GM18498 (cell line): ENCODE measurements around the gene PYM1.
A peak's percentile ranks its signal among the peaks of the same experiment; 100 is the strongest.
"Not testable (repeated sequence)": the region's sequence is repeated elsewhere in the genome, so short reads cannot be mapped to it uniquely, and the experiment has no call there.

Experiments
- ATAC-seq: cut with Tn5 transposase; IDR thresholded peaks from one replicate; pipeline ENCODE4 v1.9.1; 2021; ENCODE audit warnings: mild to moderate bottlenecking, moderate library complexity; ENCODE audit not compliant: unreplicated experiment

Gene PYM1

DNA sequence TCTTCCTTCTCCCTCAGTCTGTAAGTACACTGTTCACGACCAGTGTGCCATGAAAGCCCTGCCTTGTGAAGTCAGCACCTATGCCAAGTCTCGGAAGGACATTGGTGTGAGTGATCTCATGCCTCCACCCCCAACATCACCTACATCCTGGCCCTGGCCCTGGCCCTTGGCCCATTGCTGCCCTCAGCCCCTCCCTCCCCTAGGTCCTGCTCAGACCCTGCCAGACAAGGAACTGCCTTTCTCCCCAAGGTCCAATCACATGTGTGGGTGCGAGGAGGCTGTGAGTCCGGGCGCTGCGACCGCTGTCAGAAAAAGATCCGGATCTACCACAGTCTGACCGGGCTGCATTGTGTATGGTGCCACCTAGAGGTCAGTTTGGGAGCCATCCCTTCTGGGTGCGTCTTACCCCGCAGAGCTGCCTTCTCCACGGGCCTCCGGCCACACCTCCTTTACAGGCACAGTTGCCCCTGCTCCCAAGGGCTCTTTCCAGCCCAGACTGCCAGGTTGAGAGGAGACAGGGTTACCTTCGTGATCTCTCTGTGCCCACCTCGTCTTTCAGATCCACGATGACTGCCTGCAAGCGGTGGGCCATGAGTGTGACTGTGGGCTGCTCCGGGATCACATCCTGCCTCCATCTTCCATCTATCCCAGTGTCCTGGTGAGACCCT, 12.5 kb upstream of the PYM1 start:
- peak; percentile 94 for ATAC-seq

DNA sequence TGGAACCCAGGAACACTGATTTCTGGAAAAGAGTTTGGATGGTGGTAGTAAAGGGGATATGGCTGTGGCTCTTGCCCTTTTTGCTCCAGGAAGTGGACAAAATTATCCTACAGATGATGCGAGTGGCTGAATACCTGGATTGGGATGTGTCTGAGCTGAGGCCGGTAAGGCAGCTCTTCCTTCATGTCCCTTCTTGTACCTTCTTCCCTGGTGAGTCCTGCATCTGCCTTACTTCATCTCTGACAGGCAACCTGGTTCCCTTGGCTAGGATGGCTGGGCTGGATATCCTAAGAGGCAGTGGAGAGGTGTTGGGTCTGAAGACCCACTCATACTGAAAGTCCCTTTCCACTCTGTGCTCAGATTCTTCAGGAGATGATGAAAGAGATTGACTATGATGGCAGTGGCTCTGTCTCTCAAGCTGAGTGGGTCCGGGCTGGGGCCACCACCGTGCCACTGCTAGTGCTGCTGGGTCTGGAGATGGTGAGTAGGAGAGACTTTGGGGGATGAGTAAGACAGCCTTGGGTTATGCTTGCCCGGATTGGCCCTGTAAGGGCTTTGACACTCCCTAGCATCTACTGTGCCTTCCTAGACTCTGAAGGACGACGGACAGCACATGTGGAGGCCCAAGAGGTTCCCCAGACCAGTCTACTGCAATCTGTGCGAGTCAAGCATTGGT, 11.3 kb upstream of the PYM1 start:
- ATAC-seq = no peak

- no peak for ATAC-seq
Measured at GRCh38 chr12:55937981-55938380, 10.3 kb upstream of the PYM1 start.

DNA sequence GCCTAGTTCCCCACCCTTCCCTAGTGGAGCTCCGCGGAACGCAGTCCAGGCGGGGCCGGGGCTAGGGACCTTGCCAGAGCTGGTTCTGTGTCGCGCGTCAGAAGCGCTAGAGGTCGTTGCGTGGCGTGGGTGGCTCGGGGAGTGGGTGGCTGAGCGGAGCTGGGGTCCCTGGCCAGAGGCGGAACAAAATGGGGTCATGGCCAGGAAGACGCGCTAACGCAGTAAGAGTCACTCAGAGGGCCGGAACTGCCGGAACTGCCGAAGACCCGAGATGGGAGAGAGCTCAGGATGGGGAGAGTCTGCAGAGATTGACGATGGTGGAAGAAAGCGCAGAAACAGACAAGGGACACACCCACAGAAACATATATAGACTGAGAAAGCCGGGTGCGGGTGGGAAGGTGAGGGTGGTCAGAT, 8.1 kb upstream of the PYM1 start:
- ATAC-seq = no peak

- ATAC-seq = no peak
Measured at GRCh38 chr12:55934773-55935172, 7.1 kb upstream of the PYM1 start.

DNA sequence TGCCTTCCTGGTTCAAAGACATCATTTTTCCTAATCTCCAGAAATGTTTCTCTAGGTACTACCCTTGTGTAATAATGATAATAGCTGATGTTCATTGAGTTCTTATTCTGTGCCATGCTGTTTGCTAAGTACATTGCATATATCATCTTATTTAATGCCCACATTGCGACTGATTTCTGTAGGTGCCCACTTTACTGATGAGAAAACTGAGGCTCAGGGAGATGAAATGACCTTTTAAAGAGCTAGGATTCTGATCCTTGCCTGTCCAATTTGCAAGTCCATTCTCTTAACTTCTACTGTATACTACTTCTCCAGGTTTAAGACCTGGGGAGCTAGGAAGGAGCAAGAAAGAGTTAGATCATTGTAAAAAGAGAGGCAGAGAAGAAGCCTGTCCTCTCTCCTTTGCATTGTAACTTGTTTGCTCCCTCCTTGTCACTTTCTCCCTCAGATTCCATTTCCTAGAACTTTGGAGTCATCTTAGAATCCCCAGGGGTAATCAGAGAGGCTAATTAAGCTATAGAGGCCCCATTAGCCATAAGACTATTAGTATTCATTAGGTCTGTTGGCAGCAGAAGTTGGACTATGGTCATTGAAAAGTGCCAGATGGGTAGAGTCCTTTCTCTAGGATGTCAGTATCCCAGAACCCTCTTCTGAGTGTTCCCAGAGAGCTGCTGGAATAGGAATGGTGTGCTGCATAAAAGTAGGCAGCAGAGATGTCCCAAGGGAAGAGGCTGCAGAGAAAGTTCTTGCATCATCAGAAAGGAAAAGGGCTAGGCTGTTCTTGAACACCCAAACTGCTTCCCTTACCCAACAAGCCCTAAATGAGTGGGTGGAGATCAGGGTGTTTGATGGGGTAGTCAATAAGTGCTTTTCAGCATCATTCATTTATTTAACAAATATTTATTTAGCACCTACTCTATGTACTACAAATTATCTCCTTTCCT, 6.4 kb upstream of the PYM1 start:
- ATAC-seq = no peak

DNA sequence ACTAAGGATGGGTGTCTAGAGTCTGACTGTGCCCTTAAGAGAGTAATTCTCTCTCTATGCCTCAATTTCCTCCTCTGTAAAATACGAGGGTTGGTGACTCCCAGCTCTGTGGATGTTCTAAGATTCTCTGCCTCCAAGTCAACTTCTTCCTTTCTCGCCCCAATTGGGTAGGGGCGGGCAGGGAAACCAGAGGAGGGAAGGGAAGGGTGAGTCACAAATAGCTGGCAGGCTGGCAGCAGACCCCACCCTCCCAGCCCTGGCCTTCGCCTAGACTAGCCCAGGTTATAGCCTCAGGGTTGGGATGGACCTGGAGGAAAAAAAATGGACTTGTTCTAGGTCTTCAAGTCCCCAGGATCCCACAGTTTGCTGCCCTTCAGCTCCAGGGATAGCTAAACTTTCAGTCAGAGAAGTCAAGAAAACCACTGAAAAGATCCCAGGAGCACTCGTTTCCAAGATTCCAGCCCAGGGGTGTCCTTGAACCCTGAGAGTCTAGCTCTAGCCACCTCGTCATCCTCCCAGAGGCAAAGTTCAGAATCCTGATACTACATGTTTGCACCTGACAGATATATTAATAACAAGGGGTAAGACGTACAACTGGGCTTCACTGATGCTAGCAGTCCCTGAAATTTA, 5.6 kb upstream of the PYM1 start:
- no peak for ATAC-seq

- no peak for ATAC-seq
Measured at GRCh38 chr12:55932551-55932910, 4.8 kb upstream of the PYM1 start.

DNA sequence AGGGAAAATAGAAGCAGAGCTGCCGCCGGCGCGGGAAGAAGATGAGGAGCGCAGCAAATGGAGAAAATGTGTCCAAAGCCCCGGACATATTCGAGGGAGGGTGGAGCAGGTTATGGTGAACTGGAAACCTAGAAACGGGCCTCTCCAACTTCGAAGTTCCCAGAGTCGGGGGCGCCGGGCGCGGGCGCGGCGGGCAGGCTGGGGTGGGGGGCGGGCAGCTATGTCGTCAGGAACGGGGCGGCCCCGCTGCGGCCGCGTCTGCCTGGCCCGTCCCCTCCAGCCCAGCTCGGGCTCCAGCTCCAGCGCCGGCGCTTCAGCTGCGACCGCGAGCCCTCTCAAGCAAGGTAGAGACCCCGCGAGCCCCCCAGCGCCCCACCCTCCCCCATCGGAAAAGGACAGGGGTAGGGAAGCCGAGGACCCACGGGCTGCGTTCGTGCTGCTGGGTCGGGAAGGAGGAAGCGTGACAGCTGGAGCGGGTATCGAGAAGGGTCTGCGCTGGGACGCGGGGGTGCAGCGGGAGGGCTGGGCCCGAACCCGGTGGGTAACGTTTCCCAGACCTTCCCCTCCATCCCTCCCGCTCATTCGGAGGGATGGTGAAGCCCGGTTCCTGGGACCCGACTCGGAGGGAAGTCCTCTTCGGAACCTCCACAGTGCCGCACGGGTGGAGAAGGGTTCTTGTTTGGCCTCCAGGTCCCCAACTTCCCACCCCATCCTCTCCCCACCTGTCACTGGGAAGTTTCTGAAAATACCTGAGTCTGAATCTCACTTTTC, 4.3 kb upstream of the PYM1 start:
- ATAC-seq = no peak

- no peak for ATAC-seq
Measured at GRCh38 chr12:55931317-55931779, 3.7 kb upstream of the PYM1 start.

GRCh38 chr12:55930771-55931316, 3.1 kb upstream of the PYM1 start, which contains the start of gene DGKA:
TSS of gene DGKA (plus strand) at chr12:55931162. CDS start at chr12:55936504, 5,342 bp downstream.
- ATAC-seq = no peak

DNA sequence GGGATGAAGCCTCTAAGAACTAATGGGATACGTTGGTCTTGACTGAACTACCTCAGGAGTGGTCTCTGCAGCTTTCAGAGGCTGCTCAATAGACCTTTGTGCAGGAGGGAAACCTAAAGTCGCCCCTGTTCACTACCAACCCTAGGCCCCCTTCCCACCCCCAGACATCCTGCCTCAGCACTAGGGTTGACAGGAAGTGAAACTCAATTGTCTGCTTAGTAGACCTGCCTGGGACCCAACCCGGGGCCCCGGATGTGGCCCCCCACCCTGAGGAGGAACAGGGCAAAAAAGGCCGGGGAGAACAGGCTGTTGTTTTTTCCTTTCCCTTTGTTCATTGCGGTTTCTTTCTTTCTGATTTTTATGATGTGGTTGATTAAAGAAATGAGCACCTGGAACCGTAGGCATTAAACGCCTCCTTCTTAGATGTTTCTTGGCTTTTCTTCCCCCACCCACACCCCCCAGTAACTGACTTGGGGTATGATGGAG, 1.7 kb upstream of the PYM1 start:
- ATAC-seq = peak; percentile 38

GRCh38 chr12:55926738-55927587, 731 bp downstream of the PYM1 start:
- ATAC-seq = peak; percentile 47

DNA sequence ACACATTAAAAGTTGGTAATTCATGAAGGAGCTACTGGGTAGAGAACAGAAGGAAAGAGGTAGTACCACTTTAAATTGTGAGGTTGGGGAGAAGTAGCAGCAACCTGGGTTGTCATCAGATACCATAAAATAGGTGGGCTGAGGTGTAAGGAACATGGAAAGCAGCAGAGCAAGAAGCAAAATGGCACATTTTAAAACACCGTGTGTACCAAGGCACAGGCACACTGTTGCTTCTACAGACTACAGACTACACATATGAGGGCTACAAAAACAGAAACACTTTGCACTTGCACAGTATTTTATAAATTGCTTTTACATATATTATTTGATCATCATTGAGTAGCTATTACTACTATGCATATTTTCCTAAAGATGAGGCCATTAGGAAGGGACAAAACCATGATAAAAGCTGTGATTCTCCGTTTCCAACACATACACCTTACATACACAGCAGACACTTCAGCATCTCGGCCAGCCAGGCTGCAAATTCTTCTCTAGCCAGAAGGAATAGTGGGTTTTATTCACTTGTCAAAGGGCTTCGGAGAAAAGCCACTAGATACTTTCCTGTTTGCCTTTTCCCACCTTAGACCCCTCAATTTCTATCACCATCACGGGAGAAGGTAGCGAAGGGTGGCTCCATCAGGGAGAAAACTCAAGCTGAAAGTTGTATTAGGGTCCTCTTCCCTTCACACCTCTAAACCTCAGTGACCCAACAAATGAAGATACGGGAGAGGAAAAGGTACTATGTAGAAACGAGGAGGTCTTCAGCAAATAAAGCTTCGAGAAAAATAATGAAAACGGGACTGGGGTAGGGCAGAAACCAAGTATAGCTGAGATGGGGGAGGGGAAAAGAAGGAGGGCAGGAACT, 1.6 kb downstream of the PYM1 start:
- ATAC-seq = no peak

GRCh38 chr12:55925371-55925770, 2.3 kb downstream of the PYM1 start:
- ATAC-seq = no peak

DNA sequence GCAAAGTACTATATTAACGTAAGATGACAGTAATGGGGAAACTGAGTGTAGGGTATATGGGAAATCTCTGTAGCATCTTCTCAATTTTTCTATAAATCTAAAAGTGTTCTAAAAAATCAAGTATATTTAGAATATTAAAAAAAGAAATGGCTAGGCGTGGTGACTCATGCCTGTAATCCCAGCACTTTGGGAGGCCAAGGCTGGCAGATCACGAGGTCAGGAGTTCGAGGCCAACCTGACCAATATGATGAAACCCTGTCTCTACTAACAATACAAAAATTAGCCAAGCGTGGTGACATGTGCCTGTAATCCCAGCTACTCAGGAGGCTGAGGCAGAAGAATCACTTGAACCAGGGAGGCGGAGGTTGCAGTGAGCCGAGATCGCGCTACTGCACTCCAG, 4.0 kb downstream of the PYM1 start:
- not testable (repeated sequence) for ATAC-seq

DNA sequence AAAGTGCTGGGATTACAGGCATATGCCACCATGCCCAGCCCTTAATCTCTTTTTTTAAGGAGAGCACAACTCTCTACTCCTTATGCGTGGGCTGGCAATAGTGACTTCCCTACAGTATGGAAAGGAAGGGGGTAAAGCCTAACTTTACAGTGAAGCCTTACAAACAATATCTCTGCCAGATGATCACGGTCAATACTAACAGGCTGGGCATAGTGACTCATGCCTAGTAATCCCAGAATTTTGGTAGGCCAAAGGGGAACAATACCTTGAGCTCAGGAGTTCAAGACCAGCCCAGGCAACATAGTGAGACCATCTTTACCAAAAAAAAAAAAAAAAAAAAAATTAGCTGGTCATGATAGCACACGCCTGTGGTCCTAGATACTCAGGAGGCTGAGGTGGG, 5.6 kb downstream of the PYM1 start:
- no peak for ATAC-seq

GRCh38 chr12:55919032-55919431, 8.7 kb downstream of the PYM1 start:
- ATAC-seq = not testable (repeated sequence)
